K562 (cell line): ENCODE data around the gene ZKSCAN4.

Experiments used
- CBX3 ChIP-seq, 2 experiments: IDR thresholded peaks; 1 replicate in 1 of 2; 2 replicates in 1 of 2; pipeline ENCODE4 v1.6.1; 2012; ENCODE audit warnings: inconsistent platforms in 2 of 2, low read length in 2 of 2, borderline replicate concordance in 1 of 2, control low read depth in 1 of 2
- CTCF ChIP-seq, 3 experiments: IDR thresholded peaks in 2 of 3; conservative IDR thresholded peaks in 1 of 3; 2 replicates each; pipeline ENCODE4 v1.5.1; 2011 to 2012; ENCODE audit warnings: low read length in 3 of 3, mild to moderate bottlenecking in 3 of 3, control low read depth in 2 of 3, improper control_type of control experiment in 1 of 3, inconsistent platforms in 1 of 3, low read depth in 1 of 3, mixed read lengths in 1 of 3, moderate library complexity in 1 of 3; ENCODE audit not compliant: insufficient read depth in 2 of 3
- KDM5B ChIP-seq: fragments of 200-600 bp; sonication (generic); IDR thresholded peaks from 2 replicates; pipeline ENCODE4 v1.6.1; 2012; ENCODE audit warnings: low read depth, mild to moderate bottlenecking, moderate library complexity, low read length, control low read depth, inconsistent platforms; ENCODE audit not compliant: insufficient replicate concordance
- MGA ChIP-seq: fragments of 450-650 bp; IDR thresholded peaks from 2 replicates; pipeline ENCODE4 v1.6.1; 2016; ENCODE audit warnings: mild to moderate bottlenecking, moderate library complexity
- NR3C1 ChIP-seq: sonication (generic); formaldehyde crosslinking; IDR thresholded peaks from 2 replicates; pipeline ENCODE4 v1.8.1; 2022; ENCODE audit warnings: missing genetic modification reagents
- PHF8 ChIP-seq: fragments of 200-600 bp; sonication (generic); IDR thresholded peaks from 2 replicates; pipeline ENCODE4 v1.6.1; 2012; ENCODE audit warnings: mixed run types, mild to moderate bottlenecking, inconsistent platforms, low read length, moderate library complexity, borderline replicate concordance
- POLR2AphosphoS5 ChIP-seq: IDR thresholded peaks from 2 replicates; pipeline ENCODE4 v1.6.1; 2011; ENCODE audit warnings: mild to moderate bottlenecking, low read depth, low read length, moderate library complexity; ENCODE audit not compliant: control insufficient read depth, insufficient read depth
- POLR2H ChIP-seq: IDR thresholded peaks from 2 replicates; pipeline ENCODE4 v1.6.1; 2016; ENCODE audit warnings: missing genetic modification characterization, low read depth, mild to moderate bottlenecking, control low read depth, missing compliant biosample characterization, moderate library complexity
- PTRF ChIP-seq: fragments of 450-650 bp; IDR thresholded peaks from 2 replicates; pipeline ENCODE4 v1.6.1; 2016; ENCODE audit warnings: mild to moderate bottlenecking, missing genetic modification characterization, missing compliant biosample characterization
- RBM22 ChIP-seq: fragments of 200-400 bp; formaldehyde crosslinking; IDR thresholded peaks from 2 replicates; pipeline ENCODE4 v1.6.1; 2018; ENCODE audit warnings: low read length, low read depth; ENCODE audit not compliant: poor library complexity, severe bottlenecking
- SMAD1 ChIP-seq: fragments of 150-350 bp; IDR thresholded peaks from 2 replicates; pipeline ENCODE4 v1.6.1; 2014; ENCODE audit warnings: low read length, low read depth; ENCODE audit not compliant: partially characterized antibody
- ZNF224 ChIP-seq: sonication (generic); formaldehyde crosslinking; IDR thresholded peaks from 2 replicates; pipeline ENCODE4 v1.8.0; 2022; ENCODE audit warnings: mild to moderate bottlenecking, missing genetic modification reagents
- ZNF280A ChIP-seq: fragments of 450-650 bp; IDR thresholded peaks from 2 replicates; pipeline ENCODE4 v1.6.1; 2018; ENCODE audit warnings: mild to moderate bottlenecking, low read depth; ENCODE audit not compliant: partially characterized antibody

DNA sequence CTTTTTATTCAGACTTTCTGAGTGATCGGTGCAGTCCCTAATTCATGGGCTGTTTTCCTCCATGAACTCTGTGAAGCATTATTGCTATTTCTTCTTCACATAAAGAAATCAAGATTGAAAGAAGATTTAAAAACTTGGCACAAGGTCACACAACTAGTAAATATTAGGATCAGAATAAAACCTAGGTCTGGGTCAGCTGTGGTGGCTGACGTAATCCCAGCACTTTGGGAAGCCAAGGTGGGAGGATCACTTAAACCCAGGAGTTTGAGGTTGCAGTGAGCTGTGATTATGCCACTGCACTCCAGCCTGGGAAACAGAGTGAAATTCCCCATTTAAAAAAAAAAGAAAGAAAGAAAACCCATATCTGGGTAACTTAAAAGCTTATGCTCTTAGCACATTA lies 25.6 kb downstream of the ZKSCAN4 start:
- no peak for TF ChIP-seq KDM5B
- TF ChIP-seq ZNF280A: no peak
- TF ChIP-seq POLR2AphosphoS5: no peak
- no peak for TF ChIP-seq PTRF (tag)
- no peak for TF ChIP-seq CTCF (IDR thresholded peaks at IDR 0.05 in 2 of 3, conservative IDR thresholded peaks at IDR 0.05 in 1 of 3; ENCODE audit: insufficient read depth in 2 of 3, low read depth in 1 of 3, low read length in 3 of 3)
- no peak for TF ChIP-seq NR3C1 (CRISPR knock-in tag)
- no peak for TF ChIP-seq SMAD1
- no peak for TF ChIP-seq RBM22
- no peak for TF ChIP-seq PHF8
- TF ChIP-seq MGA: no peak
- TF ChIP-seq CBX3 (IDR thresholded peaks at IDR 0.05; ENCODE audit: borderline replicate concordance in 1 of 2, low read length in 2 of 2): no peak
- TF ChIP-seq ZNF224 (CRISPR knock-in tag): no peak
- TF ChIP-seq POLR2H (tag): no peak
